T-helper 2 cell treated with Interferon-gamma antibody and Interleukin-4, amounts not matched to agents 100 ng/mL and 5 ng/mL, for 36 hours (primary cell): Measurements from ENCODE around the gene EXOC2. TPM values are rescaled to one million over a fixed set of nuclear protein-coding genes. Genes with fewer than 3 reads are reported as not detected.

Experiments
- intact Hi-C: fragments of 100-400 bp; cut with micrococcal nuclease; formaldehyde crosslinking; loops from one replicate; pipeline ENCODE4 v1.15.1; 2023
- total RNA-seq: library from RNA; stranded (reverse); gene quantifications from 2 replicates; pipeline ENCODE4 v1.2.3, GENCODE V29; 2022

The EXOC2 gene
- 33.5 and 34.7 TPM in 2 replicates for total RNA-seq

GRCh38 chr6:692858-693722 lies at the start of gene EXOC2:
Gene EXOC2 (minus strand): TSS chr6:693139. CDS start chr6:637818, 55,321 bp downstream.
- intact Hi-C loops = loop anchor here (1.0 to 2.0 kb wide), 3 partner anchors 18 to 302 kb away; partner anchors contain the start of gene IRF4

- intact Hi-C loops = no loop called here
Measured at GRCh38 chr6:741410-742339, 48.7 kb upstream of the EXOC2 start.

GRCh38 chr6:736657-737446 lies 43.9 kb upstream of the EXOC2 start:
- intact Hi-C loops = no loop called here

GRCh38 chr6:733431-734219 lies 40.7 kb upstream of the EXOC2 start:
- intact Hi-C loops = no loop called here

GRCh38 chr6:731924-732323 lies 39.0 kb upstream of the EXOC2 start:
- intact Hi-C loops = no loop called here

GRCh38 chr6:729606-730320 lies 36.8 kb upstream of the EXOC2 start:
- intact Hi-C loops = no loop called here

GRCh38 chr6:727856-728255 lies 34.9 kb upstream of the EXOC2 start:
- intact Hi-C loops = no loop called here

- intact Hi-C loops = loop anchor here (5.0 kb wide), 2 partner anchors 64 to 131 kb away; no protein-coding TSS in a partner anchor
Measured at GRCh38 chr6:723540-723939, 30.6 kb upstream of the EXOC2 start.

GRCh38 chr6:722608-723007 lies 29.7 kb upstream of the EXOC2 start:
- intact Hi-C loops = loop anchor here (1.0 to 5.0 kb wide), 4 partner anchors 11 to 130 kb away; partner anchors contain the start of gene EXOC2

- intact Hi-C loops = loop anchor here (1.0 to 5.0 kb wide), 4 partner anchors 11 to 130 kb away; partner anchors contain the start of gene EXOC2
Measured at GRCh38 chr6:722077-722524, 29.2 kb upstream of the EXOC2 start.

GRCh38 chr6:718345-718744 lies 25.4 kb upstream of the EXOC2 start:
- intact Hi-C loops = no loop called here

- intact Hi-C loops = no loop called here
Measured at GRCh38 chr6:717135-717534, 24.2 kb upstream of the EXOC2 start.

GRCh38 chr6:715709-716491 lies 23.0 kb upstream of the EXOC2 start:
- intact Hi-C loops = no loop called here

GRCh38 chr6:714100-714499 lies 21.2 kb upstream of the EXOC2 start:
- intact Hi-C loops = no loop called here

- intact Hi-C loops = no loop called here
Measured at GRCh38 chr6:713351-713750, 20.4 kb upstream of the EXOC2 start.

GRCh38 chr6:712805-713204 lies 19.9 kb upstream of the EXOC2 start:
- intact Hi-C loops = no loop called here

- intact Hi-C loops = loop anchor here (1.0 kb wide), 3 partner anchors 10 to 321 kb away; partner anchors contain the start of genes EXOC2 and IRF4
Measured at GRCh38 chr6:711925-712324, 19.0 kb upstream of the EXOC2 start.
